Liver (tissue), 9 donors: ENCODE data around the gene HTATSF1. TPM values are rescaled to one million over a fixed set of nuclear protein-coding genes. Genes with fewer than 3 reads are reported as not detected.

ENCODE experiments used
- DNase-seq: peaks from one replicate; pipeline ENCODE4 v3.0.0-alpha.2; 2017; ENCODE audit warnings: low spot score
- H3K27ac ChIP-seq, 2 donors: one replicate each; pipeline ENCODE4 v1.7.0; 2013; ENCODE audit warnings: inconsistent platforms in 2 of 2, low read length in 2 of 2, control low read depth in 1 of 2, low read depth in 1 of 2, mild to moderate bottlenecking in 1 of 2
- H3K27me3 ChIP-seq, 4 donors: one replicate each; pipeline versions ENCODE4 v1.6.1 to v1.7.0; 2013; ENCODE audit warnings: low read length in 3 of 4, inconsistent platforms in 1 of 4, mild to moderate bottlenecking in 1 of 4, moderate library complexity in 1 of 4; ENCODE audit not compliant: control insufficient read depth in 4 of 4, insufficient read depth in 4 of 4
- H3K36me3 ChIP-seq, 4 donors: one replicate each; pipeline versions ENCODE4 v1.6.1 to v1.7.0; 2013; ENCODE audit warnings: low read length in 3 of 4, mild to moderate bottlenecking in 3 of 4, low read depth in 1 of 4, moderate library complexity in 1 of 4; ENCODE audit not compliant: control insufficient read depth in 4 of 4, insufficient read depth in 3 of 4
- H3K4me1 ChIP-seq, 4 donors: one replicate each; pipeline versions ENCODE4 v1.6.1 to v1.7.0; 2013; ENCODE audit warnings: low read length in 3 of 4, mild to moderate bottlenecking in 3 of 4, moderate library complexity in 1 of 4; ENCODE audit not compliant: control insufficient read depth in 4 of 4, insufficient read depth in 4 of 4
- H3K4me3 ChIP-seq, 3 donors: one replicate each; pipeline versions ENCODE4 v1.6.1 to v1.7.0; 2013; ENCODE audit warnings: low read length in 3 of 3, control low read depth in 1 of 3, low read depth in 1 of 3, mild to moderate bottlenecking in 1 of 3
- H3K9ac ChIP-seq, 2 donors: one replicate each; pipeline ENCODE4 v1.7.0; 2013; ENCODE audit warnings: low read length in 2 of 2, mild to moderate bottlenecking in 2 of 2, moderate library complexity in 2 of 2, control low read depth in 1 of 2, low read depth in 1 of 2
- H3K9me3 ChIP-seq, 4 donors: one replicate each; pipeline versions ENCODE4 v1.6.1 to v1.7.0; 2013; ENCODE audit warnings: low read length in 3 of 4; ENCODE audit not compliant: control insufficient read depth in 4 of 4
- ATF3 ChIP-seq: IDR thresholded peaks from 2 replicates; pipeline ENCODE4 v1.6.1; 2016; ENCODE audit warnings: antibody characterized with exemption
- EGR1 ChIP-seq, 2 donors: IDR thresholded peaks; 2 replicates each; pipeline ENCODE4 v1.6.1; 2016 to 2018; ENCODE audit warnings: antibody characterized with exemption in 2 of 2, low read depth in 2 of 2
- FOXA1 ChIP-seq: IDR thresholded peaks from 2 replicates; pipeline ENCODE4 v1.6.1; 2016; ENCODE audit warnings: antibody characterized with exemption
- FOXA2 ChIP-seq: IDR thresholded peaks from 2 replicates; pipeline ENCODE4 v1.6.1; 2016; ENCODE audit warnings: antibody characterized with exemption
- GABPA ChIP-seq, 2 donors: IDR thresholded peaks in 1 of 2; conservative IDR thresholded peaks in 1 of 2; 2 replicates each; pipeline ENCODE4 v1.6.1; 2016; ENCODE audit warnings: antibody characterized with exemption in 2 of 2, mild to moderate bottlenecking in 1 of 2, moderate library complexity in 1 of 2
- HNF4G ChIP-seq: IDR thresholded peaks from 2 replicates; pipeline ENCODE4 v1.6.1; 2016; ENCODE audit warnings: antibody characterized with exemption
- JUND ChIP-seq, 2 donors: IDR thresholded peaks; 2 replicates each; pipeline ENCODE4 v1.6.1; 2016; ENCODE audit warnings: antibody characterized with exemption in 2 of 2
- MAX ChIP-seq: IDR thresholded peaks from 2 replicates; pipeline ENCODE4 v1.6.1; 2016; ENCODE audit warnings: antibody characterized with exemption
- NR2F2 ChIP-seq: IDR thresholded peaks from 2 replicates; pipeline ENCODE4 v1.6.1; 2016; ENCODE audit warnings: antibody characterized with exemption
- RAD21 ChIP-seq, 2 donors: IDR thresholded peaks; 2 replicates each; pipeline ENCODE4 v1.6.1; 2016; ENCODE audit warnings: antibody characterized with exemption in 2 of 2, mild to moderate bottlenecking in 2 of 2
- REST ChIP-seq: IDR thresholded peaks from 2 replicates; pipeline ENCODE4 v1.6.1; 2016; ENCODE audit warnings: antibody characterized with exemption, mild to moderate bottlenecking
- SP1 ChIP-seq: IDR thresholded peaks from 2 replicates; pipeline ENCODE4 v1.6.1; 2018; ENCODE audit warnings: antibody characterized with exemption, mild to moderate bottlenecking
- TAF1 ChIP-seq: conservative IDR thresholded peaks from 2 replicates; pipeline ENCODE4 v1.6.1; 2016; ENCODE audit warnings: antibody characterized with exemption, mild to moderate bottlenecking
- WGBS: extraction: QIAGEN DNeasy Blood & Tissue Kit; methylation state at CpG from one replicate; pipeline ENCODE4 v1.1.7; 2013; 5-methylcytosine and 5-hydroxymethylcytosine counted together
- polyA plus RNA-seq, 2 donors: library from polyadenylated mRNA; stranded (reverse) in 1 of 2; unstranded in 1 of 2; fragments of 200-250 nt in 1 of 2; fragments of >200 nt in 1 of 2; fragmentation: Nextera tagmentation in 1 of 2; extraction: Ambion mirVana in 1 of 2; gene quantifications; one replicate each; pipeline versions ENCODE4 v1.2.1 to v1.2.3, GENCODE V29; 2013 to 2015
- total RNA-seq, 2 donors: library from RNA; depleted of rRNA; stranded (reverse); fragments of >200 nt; gene quantifications; one replicate each; pipeline ENCODE4 v1.2.3, GENCODE V29; 2014
- donor health status: healthy.
- donor health status: healthy.
- donor health status: healthy.
- donor health status: healthy.
- donor health status: healthy.

Gene HTATSF1
- total and polyA plus RNA-seq, 4 donors, result 12.5 to 35.7 (median 14.1) TPM

GRCh38 chrX:136456133-136456532 lies 41.3 kb upstream of the HTATSF1 start:
- WGBS, result 88% methylated on average over 6 of the region's 6 CpGs
- TF ChIP-seq JUND (IDR thresholded peaks at IDR 0.05), result no peak
- no peak for TF ChIP-seq NR2F2
- TF ChIP-seq RAD21 (IDR thresholded peaks at IDR 0.05), result no peak
- TF ChIP-seq TAF1, result no peak
- TF ChIP-seq FOXA1, result no peak
- TF ChIP-seq REST, result no peak
- TF ChIP-seq MAX, result no peak
- TF ChIP-seq SP1, result no peak
- no peak for TF ChIP-seq EGR1 (IDR thresholded peaks at IDR 0.05; ENCODE audit: low read depth in 2 of 2)
- TF ChIP-seq ATF3, result no peak
- no peak for TF ChIP-seq FOXA2
- TF ChIP-seq GABPA (IDR thresholded peaks at IDR 0.05 in 1 of 2, conservative IDR thresholded peaks at IDR 0.05 in 1 of 2), result no peak
- no peak for DNase-seq

GRCh38 chrX:136457303-136457917 lies 40.0 kb upstream of the HTATSF1 start:
- no peak for DNase-seq
- H3K27me3 ChIP-seq, result peaks cover 0 to 4% (median 0%) of the 10 kb centered on the region in 4 donors
- H3K4me1 ChIP-seq, result no peaks in the 10 kb centered on the region
- H3K9me3 ChIP-seq, result no peaks in the 10 kb centered on the region
- no peak for TF ChIP-seq NR2F2
- TF ChIP-seq GABPA (IDR thresholded peaks at IDR 0.05 in 1 of 2, conservative IDR thresholded peaks at IDR 0.05 in 1 of 2), result no peak
- no peak for TF ChIP-seq FOXA2
- no peak for TF ChIP-seq ATF3
- no peak for TF ChIP-seq HNF4G
- no peak for TF ChIP-seq RAD21 (IDR thresholded peaks at IDR 0.05)
- TF ChIP-seq EGR1 (IDR thresholded peaks at IDR 0.05; ENCODE audit: low read depth in 2 of 2), result no peak
- TF ChIP-seq FOXA1, result no peak
- TF ChIP-seq REST, result no peak
- no peak for TF ChIP-seq JUND (IDR thresholded peaks at IDR 0.05)
- no peak for TF ChIP-seq SP1
- no peaks in the 10 kb centered on the region for H3K36me3 ChIP-seq
- no peak overlapping the region for H3K27ac ChIP-seq
- 77% methylated on average over 5 of the region's 5 CpGs for WGBS
- H3K9ac ChIP-seq, result no peak overlapping the region
- H3K4me3 ChIP-seq, result no peak overlapping the region

More at GRCh38 chrX:136456133-136456532, 41.3 kb upstream of the HTATSF1 start:
- Histone ChIP-seq H3K4me3 (no peak overlapping the region), H3K9me3 (no peaks in the 10 kb centered on the region), H3K36me3 (no peaks in the 10 kb centered on the region), H3K27me3 (peaks cover 0 to 2% (median 0%) of the 10 kb centered on the region in 4 donors), H3K9ac (no peak overlapping the region), H3K27ac (no peak overlapping the region), H3K4me1 (no peaks in the 10 kb centered on the region)
